Neuronal stem cell (in vitro differentiated cells): ENCODE measurements around the gene ALS2.

ENCODE experiments used
- DNase-seq: peaks from one replicate; pipeline ENCODE4 v3.0.0-alpha.2; 2013; ENCODE audit warnings: low spot score
- H2AFZ ChIP-seq: one replicate; pipeline ENCODE4 v1.6.1; 2013; ENCODE audit warnings: mild to moderate bottlenecking, low read length, inconsistent platforms
- H2AK5ac ChIP-seq: 2 replicates; pipeline ENCODE4 v1.6.1; 2013; ENCODE audit warnings: low read depth, mild to moderate bottlenecking, inconsistent platforms, low read length, moderate library complexity, mixed read lengths
- H2BK120ac ChIP-seq: 2 replicates; pipeline ENCODE4 v1.6.1; 2013; ENCODE audit warnings: low read depth, mild to moderate bottlenecking, inconsistent platforms, low read length, moderate library complexity, mixed read lengths
- H2BK12ac ChIP-seq: one replicate; pipeline ENCODE4 v1.6.1; 2013; ENCODE audit warnings: low read length, inconsistent platforms
- H2BK15ac ChIP-seq: 2 replicates; pipeline ENCODE4 v1.6.1; 2013; ENCODE audit warnings: mild to moderate bottlenecking, low read length, inconsistent platforms, mixed read lengths
- H2BK5ac ChIP-seq: one replicate; pipeline ENCODE4 v1.6.1; 2013; ENCODE audit warnings: inconsistent platforms, mild to moderate bottlenecking, low read length, moderate library complexity
- H3K14ac ChIP-seq: one replicate; pipeline ENCODE4 v1.6.1; 2013; ENCODE audit warnings: low read length, inconsistent platforms
- H3K18ac ChIP-seq: 2 replicates; pipeline ENCODE4 v1.6.1; 2013; ENCODE audit warnings: low read length, inconsistent platforms
- H3K23ac ChIP-seq: 2 replicates; pipeline ENCODE4 v1.6.1; 2013; ENCODE audit warnings: low read depth, mild to moderate bottlenecking, mixed read lengths, low read length, inconsistent platforms; ENCODE audit not compliant: poor library complexity
- H3K27ac ChIP-seq: replicated peaks from 3 replicates; pipeline ENCODE4 v1.5.1; 2013; ENCODE audit warnings: low read length, inconsistent platforms
- H3K27me3 ChIP-seq, 3 experiments: 2 replicates each; pipeline ENCODE4 v1.6.1; 2013; ENCODE audit warnings: low read length in 3 of 3, mild to moderate bottlenecking in 2 of 3, inconsistent platforms in 1 of 3, low read depth in 1 of 3, mixed read lengths in 1 of 3, moderate library complexity in 1 of 3; ENCODE audit not compliant: control insufficient read depth in 3 of 3, insufficient read depth in 3 of 3
- H3K36me3 ChIP-seq, 2 donors: replicated peaks in 1 of 2; 2 replicates each; pipeline ENCODE4 v1.6.1; 2013; ENCODE audit warnings: low read length in 2 of 2; ENCODE audit not compliant: control insufficient read depth in 2 of 2, insufficient read depth in 2 of 2
- H3K4ac ChIP-seq: 2 replicates; pipeline ENCODE4 v1.6.1; 2013; ENCODE audit warnings: inconsistent platforms, mild to moderate bottlenecking, low read length, moderate library complexity
- H3K4me1 ChIP-seq, 2 donors: 1 replicate in 1 of 2; 2 replicates in 1 of 2; pipeline ENCODE4 v1.6.1; 2013; ENCODE audit warnings: low read length in 2 of 2, low read depth in 1 of 2; ENCODE audit not compliant: control insufficient read depth in 2 of 2, insufficient read depth in 1 of 2
- H3K4me2 ChIP-seq: one replicate; pipeline ENCODE4 v1.6.1; 2013; ENCODE audit warnings: mild to moderate bottlenecking, low read length, inconsistent platforms; ENCODE audit not compliant: insufficient read depth, poor library complexity, severe bottlenecking
- H3K4me3 ChIP-seq, 2 donors: 2 replicates each; pipeline ENCODE4 v1.5.1; 2013; ENCODE audit warnings: low read length in 2 of 2, mild to moderate bottlenecking in 2 of 2, inconsistent platforms in 1 of 2, moderate library complexity in 1 of 2
- H3K79me1 ChIP-seq: one replicate; pipeline ENCODE4 v1.6.1; 2013; ENCODE audit warnings: low read depth, mild to moderate bottlenecking, inconsistent platforms, low read length, moderate library complexity
- H3K9ac ChIP-seq: one replicate; pipeline ENCODE4 v1.6.1; 2013; ENCODE audit warnings: mild to moderate bottlenecking, low read depth, low read length, inconsistent platforms; ENCODE audit not compliant: poor library complexity
- H3K9me3 ChIP-seq, 2 donors: replicated peaks in 1 of 2; 2 replicates each; pipeline versions ENCODE3 to v1.6.1; 2013; ENCODE audit warnings: low read length in 2 of 2, mild to moderate bottlenecking in 2 of 2, inconsistent platforms in 1 of 2, low read depth in 1 of 2, mixed read lengths in 1 of 2, moderate library complexity in 1 of 2; ENCODE audit not compliant: control insufficient read depth in 2 of 2, insufficient read depth in 1 of 2
- H4K8ac ChIP-seq: one replicate; pipeline ENCODE4 v1.6.1; 2013; ENCODE audit warnings: low read depth, mild to moderate bottlenecking, inconsistent platforms, low read length, moderate library complexity
- H4K91ac ChIP-seq: one replicate; pipeline ENCODE4 v1.6.1; 2013; ENCODE audit warnings: low read length, low read depth, mild to moderate bottlenecking, inconsistent platforms; ENCODE audit not compliant: poor library complexity
- WGBS, 2 donors: extraction: QIAGEN DNeasy Blood & Tissue Kit; methylation state at CpG; one replicate each; pipeline ENCODE4 v1.1.7; 2013; ENCODE audit warnings: missing lambda C conversion rate in 2 of 2, mixed read lengths in 1 of 2; ENCODE audit not compliant: insufficient read length in 2 of 2, insufficient replicate concordance in 1 of 2; ENCODE audit errors: extremely low coverage in 2 of 2; 5-methylcytosine and 5-hydroxymethylcytosine counted together

Gene ALS2

GRCh38 chr2:201709747-201710146 is 71.0 kb downstream of the ALS2 start:
- Histone ChIP-seq H3K27ac (no peak overlapping the region), H3K27me3 (no peaks in the 10 kb centered on the region), H3K4me1 (no peaks in the 10 kb centered on the region), H3K14ac (no peak overlapping the region), H3K18ac (no peak overlapping the region), H4K91ac (no peak overlapping the region), H3K4ac (no peak overlapping the region), H2BK5ac (no peak overlapping the region), H2BK12ac (no peak overlapping the region), H4K8ac (no peak overlapping the region), H3K23ac (no peak overlapping the region), H2AFZ (no peak overlapping the region), H3K4me2 (no peak overlapping the region), H2BK15ac (no peak overlapping the region), H3K9me3 (no peaks in the 10 kb centered on the region), H2AK5ac (no peak overlapping the region), H3K9ac (no peak overlapping the region), H2BK120ac (no peak overlapping the region), H3K4me3 (no peak overlapping the region), H3K79me1 (no peaks in the 10 kb centered on the region), H3K36me3 (peaks cover 19 to 95% of the 10 kb centered on the region in 2 donors)
- no CpG with 5 or more reads among the region's 5 CpGs for WGBS, 2 donors
- no peak for DNase-seq

GRCh38 chr2:201709049-201709448 is 71.7 kb downstream of the ALS2 start:
- Histone ChIP-seq H3K27ac (no peak overlapping the region), H3K18ac (no peak overlapping the region), H4K8ac (no peak overlapping the region), H3K27me3 (no peaks in the 10 kb centered on the region), H3K9ac (no peak overlapping the region), H2AFZ (no peak overlapping the region), H2BK15ac (no peak overlapping the region), H2BK120ac (no peak overlapping the region), H3K14ac (no peak overlapping the region), H3K4me3 (no peak overlapping the region), H2BK12ac (no peak overlapping the region), H2AK5ac (no peak overlapping the region), H3K4ac (no peak overlapping the region), H2BK5ac (no peak overlapping the region), H3K4me2 (no peak overlapping the region), H3K4me1 (no peaks in the 10 kb centered on the region), H3K23ac (no peak overlapping the region), H3K9me3 (no peaks in the 10 kb centered on the region), H4K91ac (no peak overlapping the region), H3K79me1 (no peaks in the 10 kb centered on the region), H3K36me3 (peaks cover 16 to 95% of the 10 kb centered on the region in 2 donors)
- WGBS, 2 donors, result no CpG with 5 or more reads among the region's 2 CpGs
- no peak for DNase-seq

- WGBS, 2 donors, result no CpG with 5 or more reads among the region's 3 CpGs
- H3K27ac ChIP-seq, result no peak overlapping the region
- H4K8ac ChIP-seq, result no peak overlapping the region
- no peaks in the 10 kb centered on the region for H3K27me3 ChIP-seq
- no peak overlapping the region for H4K91ac ChIP-seq
- no peak overlapping the region for H3K14ac ChIP-seq
- no peak overlapping the region for H3K4me3 ChIP-seq
- no peak overlapping the region for H3K9ac ChIP-seq
- H2BK12ac ChIP-seq, result no peak overlapping the region
- no peaks in the 10 kb centered on the region for H3K4me1 ChIP-seq
- no peaks in the 10 kb centered on the region for H3K79me1 ChIP-seq
- H3K9me3 ChIP-seq, result no peaks in the 10 kb centered on the region
- H3K36me3 ChIP-seq, result peaks cover 14 to 95% of the 10 kb centered on the region in 2 donors
- H2BK120ac ChIP-seq, result no peak overlapping the region
- no peak for DNase-seq
- no peak overlapping the region for H2BK5ac ChIP-seq
- H2AFZ ChIP-seq, result no peak overlapping the region
- H3K4ac ChIP-seq, result no peak overlapping the region
- H3K4me2 ChIP-seq, result no peak overlapping the region
- no peak overlapping the region for H3K23ac ChIP-seq
- no peak overlapping the region for H2AK5ac ChIP-seq
- no peak overlapping the region for H3K18ac ChIP-seq
- no peak overlapping the region for H2BK15ac ChIP-seq
Observed at GRCh38 chr2:201707753-201708152, 73.0 kb downstream of the ALS2 start.

- Histone ChIP-seq H2BK5ac (no peak overlapping the region), H3K36me3 (peaks cover 14 to 94% of the 10 kb centered on the region in 2 donors), H3K4me1 (no peaks in the 10 kb centered on the region), H4K91ac (no peak overlapping the region), H3K27me3 (no peaks in the 10 kb centered on the region), H3K27ac (no peak overlapping the region), H3K23ac (no peak overlapping the region), H2BK120ac (no peak overlapping the region), H3K4ac (no peak overlapping the region), H3K4me2 (no peak overlapping the region), H2AFZ (no peak overlapping the region), H3K4me3 (no peak overlapping the region), H2AK5ac (no peak overlapping the region), H4K8ac (no peak overlapping the region), H3K9ac (no peak overlapping the region), H3K18ac (no peak overlapping the region), H2BK12ac (no peak overlapping the region), H3K14ac (no peak overlapping the region), H3K9me3 (no peaks in the 10 kb centered on the region), H2BK15ac (no peak overlapping the region), H3K79me1 (no peaks in the 10 kb centered on the region)
- WGBS, 2 donors, result no CpG with 5 or more reads among the region's 1 CpG
- DNase-seq, result no peak
Observed at GRCh38 chr2:201707142-201707541, 73.6 kb downstream of the ALS2 start.
